Erythroblast (primary cell): ENCODE results near the gene DST.

Experiments
- GATA1 ChIP-seq: IDR thresholded peaks from 2 replicates; pipeline ENCODE4 v1.6.1; 2011; ENCODE audit warnings: low read depth, mild to moderate bottlenecking, control low read depth, low read length, moderate library complexity
- POLR2A ChIP-seq: IDR thresholded peaks from 2 replicates; pipeline ENCODE4 v1.6.1; 2011; ENCODE audit warnings: mild to moderate bottlenecking, low read length

- TF ChIP-seq POLR2A, result no peak
- TF ChIP-seq GATA1, result no peak
Observed at GRCh38 chr6:56637640-56638039, 5.0 kb downstream of the DST start.
